Gastroesophageal sphincter (tissue), 3 donors: Measurements from ENCODE around the gene MCCD1.

Source experiments
- CTCF ChIP-seq, 4 experiments: fragments of 200-600 bp in 2 of 4; fragments of 450-650 bp in 2 of 4; sonication (generic) in 1 of 4; IDR thresholded peaks; one replicate each; pipeline ENCODE4 v1.5.1; 2017 to 2019; ENCODE audit warnings: antibody characterized with exemption in 4 of 4, mild to moderate bottlenecking in 2 of 4, moderate library complexity in 2 of 4
- EP300 ChIP-seq: sonication (generic); formaldehyde crosslinking; IDR thresholded peaks from one replicate; pipeline ENCODE4 v1.6.1; 2017; ENCODE audit warnings: antibody characterized with exemption, mild to moderate bottlenecking
- POLR2A ChIP-seq, 2 donors: fragments of 450-650 bp; IDR thresholded peaks; one replicate each; pipeline ENCODE4 v1.6.1; 2017; ENCODE audit warnings: antibody characterized with exemption in 2 of 2, mild to moderate bottlenecking in 2 of 2, moderate library complexity in 1 of 2

- TF ChIP-seq CTCF (IDR thresholded peaks at IDR 0.05) = no peak
- no peak for TF ChIP-seq EP300
- TF ChIP-seq POLR2A (IDR thresholded peaks at IDR 0.05) = no peak
Observed at GRCh38 chr6:31530659-31531058, 1.9 kb downstream of the MCCD1 start.
